ENCODE measurements around the gene KCNA2.

GRCh38 chr1:110588486-110588885, 17.7 kb downstream of the KCNA2 start:
- TF ChIP-seq, protein P1, sequence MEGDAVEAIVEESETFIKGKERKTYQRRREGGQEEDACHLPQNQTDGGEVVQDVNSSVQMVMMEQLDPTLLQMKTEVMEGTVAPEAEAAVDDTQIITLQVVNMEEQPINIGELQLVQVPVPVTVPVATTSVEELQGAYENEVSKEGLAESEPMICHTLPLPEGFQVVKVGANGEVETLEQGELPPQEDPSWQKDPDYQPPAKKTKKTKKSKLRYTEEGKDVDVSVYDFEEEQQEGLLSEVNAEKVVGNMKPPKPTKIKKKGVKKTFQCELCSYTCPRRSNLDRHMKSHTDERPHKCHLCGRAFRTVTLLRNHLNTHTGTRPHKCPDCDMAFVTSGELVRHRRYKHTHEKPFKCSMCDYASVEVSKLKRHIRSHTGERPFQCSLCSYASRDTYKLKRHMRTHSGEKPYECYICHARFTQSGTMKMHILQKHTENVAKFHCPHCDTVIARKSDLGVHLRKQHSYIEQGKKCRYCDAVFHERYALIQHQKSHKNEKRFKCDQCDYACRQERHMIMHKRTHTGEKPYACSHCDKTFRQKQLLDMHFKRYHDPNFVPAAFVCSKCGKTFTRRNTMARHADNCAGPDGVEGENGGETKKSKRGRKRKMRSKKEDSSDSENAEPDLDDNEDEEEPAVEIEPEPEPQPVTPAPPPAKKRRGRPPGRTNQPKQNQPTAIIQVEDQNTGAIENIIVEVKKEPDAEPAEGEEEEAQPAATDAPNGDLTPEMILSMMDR (IDR thresholded peaks at IDR 0.05) = no peak
- TF ChIP-seq POLR2A (IDR thresholded peaks at IDR 0.05) = no peak
